NCI-H187 (cell line): ENCODE results near the gene ACBD6.

Source experiments
- DNase-seq, 2 experiments: peaks; one replicate each; lab custom pipeline; 2025; lab: John Stamatoyannopoulos, UW

The ACBD6 gene

GRCh38 chr1:180295999-180296398 lies 206.4 kb downstream of the ACBD6 start:
- no peak for DNase-seq

DNA sequence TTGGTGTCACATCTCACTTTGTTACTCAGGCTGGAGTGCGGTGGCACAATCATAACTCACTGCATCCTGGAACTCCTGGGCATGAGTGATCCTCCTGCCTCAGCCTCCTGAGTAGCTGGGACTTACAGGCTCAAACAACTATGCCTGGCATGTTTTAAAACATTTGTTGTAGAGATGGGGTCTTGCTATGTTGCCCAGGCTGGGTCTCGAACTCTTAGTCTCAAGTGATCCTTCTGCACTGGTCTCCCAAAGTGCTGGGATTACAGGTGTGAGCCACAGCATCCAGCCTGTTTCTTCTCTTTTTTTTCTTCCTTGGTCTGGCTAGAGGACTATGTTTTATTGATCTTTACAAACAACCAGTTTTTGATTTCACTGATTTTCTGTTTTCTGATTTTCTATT lies 207.7 kb downstream of the ACBD6 start:
- no peak for DNase-seq

DNA sequence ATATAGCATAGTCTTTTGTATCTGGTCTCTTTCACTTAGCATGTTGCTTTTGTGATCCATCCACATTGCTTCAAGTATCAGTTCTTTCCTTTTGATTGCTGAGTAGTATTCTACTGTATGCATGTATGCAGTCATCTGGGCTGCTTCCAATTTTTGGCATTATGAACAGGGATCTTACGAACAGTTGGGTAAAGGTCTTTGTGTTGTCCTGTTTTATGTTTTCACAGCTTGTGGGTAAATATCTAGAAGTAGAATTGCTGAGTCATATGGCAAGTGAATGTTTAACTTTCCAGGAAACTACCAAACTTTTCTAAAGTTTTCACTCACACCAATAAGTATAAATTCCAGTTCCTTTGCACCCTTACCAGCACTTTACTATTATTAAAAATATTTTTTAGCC lies 211.4 kb downstream of the ACBD6 start:
- DNase-seq, result no peak

DNA sequence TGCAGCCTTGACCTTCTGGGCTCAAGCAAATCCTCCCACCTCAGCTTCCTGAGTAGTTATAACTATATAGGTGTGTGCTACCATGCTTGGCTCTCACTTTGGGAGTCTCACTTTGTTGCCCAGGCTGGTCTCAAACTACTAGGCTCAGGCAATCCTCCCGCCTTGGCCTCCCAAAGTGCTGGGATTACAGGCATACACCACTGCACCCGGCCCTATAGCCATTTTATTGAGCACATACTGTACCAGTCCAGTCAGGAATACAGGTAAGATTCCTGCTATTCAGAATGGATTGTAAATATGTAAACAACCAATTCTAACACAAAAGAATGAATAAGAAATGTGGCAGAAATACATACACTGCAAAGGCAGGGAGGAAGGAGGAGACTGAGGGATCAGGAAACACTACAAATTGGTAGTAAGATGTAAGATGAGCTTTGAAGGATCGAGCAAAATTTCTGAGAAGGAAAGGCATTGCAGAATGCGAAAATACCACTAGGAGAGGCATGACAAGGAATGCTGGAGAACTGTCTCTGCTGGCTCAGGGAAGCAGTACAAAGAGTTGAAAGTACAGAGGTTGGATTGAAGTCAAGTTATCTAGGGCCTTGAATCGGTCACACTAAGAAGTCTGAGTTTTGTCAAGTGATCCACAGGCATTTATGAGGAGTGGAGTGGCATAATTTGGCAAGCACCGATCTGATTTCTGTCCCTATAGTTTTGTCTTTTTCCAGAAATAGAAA lies 211.9 kb downstream of the ACBD6 start:
- no peak for DNase-seq

- DNase-seq, result no peak
Observed at GRCh38 chr1:180288940-180289339, 213.4 kb downstream of the ACBD6 start.

- DNase-seq, result no peak
Observed at GRCh38 chr1:180287988-180288705, 214.2 kb downstream of the ACBD6 start.

- DNase-seq, result no peak
Observed at GRCh38 chr1:180286417-180286816, 216.0 kb downstream of the ACBD6 start.

DNA sequence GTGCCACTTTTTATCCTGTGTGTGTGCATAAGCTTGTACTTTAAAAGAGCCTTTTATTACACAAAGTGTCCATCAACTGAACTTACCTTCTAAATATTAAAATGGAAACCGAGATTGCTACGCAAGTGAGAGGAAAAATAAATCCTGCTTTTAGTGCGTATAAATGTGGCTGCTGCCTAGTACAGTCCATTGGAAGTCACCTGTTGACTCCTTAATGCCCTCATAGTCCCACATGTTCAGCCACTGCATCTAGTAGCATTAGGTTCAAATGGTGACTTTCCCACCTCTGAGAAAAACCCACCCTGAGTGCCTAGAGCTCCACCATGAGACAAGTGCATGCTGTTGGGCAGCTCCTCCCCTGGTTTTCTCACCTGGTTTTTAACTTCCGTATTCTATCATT lies 219.3 kb downstream of the ACBD6 start:
- DNase-seq, result no peak

GRCh38 chr1:180282401-180283044 lies 219.9 kb downstream of the ACBD6 start:
- no peak for DNase-seq

DNA sequence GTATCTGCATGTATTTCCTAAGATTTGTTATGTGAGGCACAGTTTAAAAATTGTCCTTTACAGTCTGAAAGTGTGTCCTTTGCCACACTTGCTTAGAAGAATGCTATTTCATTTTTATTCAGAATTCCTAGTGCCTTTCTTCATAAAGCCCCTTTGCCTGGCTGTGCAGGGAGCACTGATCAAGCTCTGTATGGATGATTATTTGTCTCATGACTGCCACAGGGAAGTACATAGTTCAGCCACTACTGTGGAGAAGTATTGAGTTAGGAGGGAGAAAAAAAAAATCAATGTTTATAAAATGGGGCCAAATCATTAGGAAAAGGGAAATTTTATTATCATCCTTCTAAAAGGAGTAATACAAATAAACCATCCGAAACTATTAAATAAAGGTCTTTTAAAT lies 220.9 kb downstream of the ACBD6 start:
- no peak for DNase-seq

GRCh38 chr1:180280617-180281016 lies 221.8 kb downstream of the ACBD6 start:
- no peak for DNase-seq

DNA sequence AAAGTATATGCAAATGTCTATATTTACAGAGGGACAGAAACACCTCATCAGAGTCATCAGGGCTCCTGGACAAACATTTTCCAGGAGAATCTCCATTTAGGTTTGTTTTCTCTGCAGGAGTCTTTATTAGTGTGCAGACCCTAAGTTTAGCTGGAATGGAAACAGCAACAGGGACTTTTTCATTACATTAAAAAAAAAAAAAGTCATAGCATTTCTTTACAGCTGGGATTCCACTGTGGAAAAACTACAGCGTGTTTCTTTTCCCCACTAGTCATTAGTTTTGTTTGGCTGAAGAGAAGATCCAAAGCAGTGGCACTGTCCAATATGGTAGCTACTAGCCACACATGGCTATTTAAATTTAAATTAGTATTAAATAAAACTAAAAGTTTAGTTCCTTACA lies 222.7 kb downstream of the ACBD6 start:
- DNase-seq, result no peak

GRCh38 chr1:180278596-180279395 lies 223.6 kb downstream of the ACBD6 start:
- DNase-seq, result no peak

- no peak for DNase-seq
Observed at GRCh38 chr1:180278194-180278515, 224.2 kb downstream of the ACBD6 start.

- no peak for DNase-seq
Observed at GRCh38 chr1:180277476-180278193, 224.7 kb downstream of the ACBD6 start.

DNA sequence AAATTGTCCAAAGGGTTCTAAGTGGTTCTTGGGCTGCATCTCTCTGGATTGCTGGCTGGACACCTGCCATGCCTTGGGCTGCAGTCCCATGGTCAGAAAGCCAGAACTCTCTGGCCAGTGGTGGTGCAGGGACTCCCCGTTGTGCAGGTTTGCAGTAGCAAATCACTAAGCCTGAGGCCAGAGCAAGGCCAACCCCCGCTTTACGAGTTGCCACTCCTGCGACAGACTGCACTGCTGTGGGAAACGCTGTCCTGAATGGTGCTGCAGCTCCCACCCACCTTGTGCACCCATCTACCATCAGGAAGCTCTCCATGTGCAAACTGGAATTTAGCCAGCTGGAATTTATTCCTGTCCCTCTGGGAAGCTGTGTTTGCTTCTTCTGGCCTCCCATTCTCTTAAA lies 226.7 kb downstream of the ACBD6 start:
- DNase-seq, result no peak

DNA sequence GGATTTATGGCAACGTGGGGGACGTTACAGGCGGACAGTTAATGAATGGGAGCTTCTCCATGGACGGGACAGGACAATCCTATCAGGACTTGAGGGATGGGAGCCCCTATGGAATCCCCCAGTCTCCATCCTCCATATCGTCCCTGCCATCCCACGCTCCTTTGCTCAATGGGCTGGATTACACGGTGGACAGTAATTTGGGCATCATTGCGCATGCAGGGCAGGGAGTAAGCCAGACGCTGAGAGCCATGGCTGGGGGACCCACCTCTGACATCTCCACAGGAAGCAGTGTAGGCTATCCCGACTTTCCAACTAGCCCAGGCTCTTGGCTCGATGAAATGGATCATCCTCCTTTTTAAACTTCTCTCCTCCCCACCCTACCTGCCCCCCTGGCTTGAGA lies 228.2 kb downstream of the ACBD6 start:
- no peak for DNase-seq

- DNase-seq, result no peak
Observed at GRCh38 chr1:180273066-180273465, 229.3 kb downstream of the ACBD6 start.

- no peak for DNase-seq
Observed at GRCh38 chr1:180272395-180272794, 230.0 kb downstream of the ACBD6 start.

- DNase-seq, result no peak
Observed at GRCh38 chr1:180271272-180272255, 230.8 kb downstream of the ACBD6 start.
